Right lobe of liver (tissue), 6 donors: ENCODE results near the gene CACYBP. TPM values are rescaled to one million over a fixed set of nuclear protein-coding genes. Genes with fewer than 3 reads are reported as not detected.
A peak's percentile ranks its signal among the peaks of the same experiment; 100 is the strongest.

Experiments used
- ATAC-seq, 4 donors: fragments of 200-7000 bp; cut with Tn5 transposase; one replicate each; pipeline ENCODE4 v1.9.1; 2020; ENCODE audit warnings: mild to moderate bottlenecking in 4 of 4, moderate library complexity in 4 of 4
- DNase-seq, 3 donors: peaks; one replicate each; pipeline ENCODE4 v3.0.0-alpha.2; 2020
- H3K27ac ChIP-seq, 3 donors: fragments of 200-600 bp; one replicate each; pipeline ENCODE4 v1.8.0; 2022
- H3K27me3 ChIP-seq, 2 donors: fragments of 200-600 bp; one replicate each; pipeline ENCODE4 v1.8.0; 2022
- H3K36me3 ChIP-seq, 4 donors: fragments of 200-600 bp; sonication (generic) in 1 of 4; one replicate each; pipeline versions ENCODE4 v1.5.1 to v1.8.0; 2017 to 2022; ENCODE audit warnings: control low read depth in 1 of 4
- H3K4me1 ChIP-seq, 4 donors: fragments of 200-600 bp; sonication (generic) in 1 of 4; one replicate each; pipeline versions ENCODE4 v1.5.1 to v1.8.0; 2017 to 2022; ENCODE audit warnings: control low read depth in 1 of 4
- H3K4me3 ChIP-seq, 3 donors: fragments of 200-600 bp; one replicate each; pipeline ENCODE4 v1.8.0; 2022
- H3K9me3 ChIP-seq, 4 donors: fragments of 200-600 bp; sonication (generic) in 1 of 4; one replicate each; pipeline versions ENCODE4 v1.5.1 to v1.8.0; 2017 to 2022; ENCODE audit warnings: control low read depth in 1 of 4
- CTCF ChIP-seq, 4 donors: fragments of 200-600 bp in 3 of 4; fragments of 450-650 bp in 1 of 4; IDR thresholded peaks; one replicate each; pipeline versions ENCODE4 v1.5.1 to v1.8.0; 2016 to 2022; ENCODE audit warnings: antibody characterized with exemption in 4 of 4, mild to moderate bottlenecking in 2 of 4
- POLR2A ChIP-seq: fragments of 450-650 bp; IDR thresholded peaks from one replicate; pipeline ENCODE4 v1.6.1; 2017; ENCODE audit warnings: antibody characterized with exemption, mild to moderate bottlenecking
- WGBS: methylation state at CpG from one replicate; pipeline ENCODE4 v1.1.6; 2018; ENCODE audit warnings: low coverage, low lambda C conversion rate; ENCODE audit not compliant: insufficient coverage; ENCODE audit errors: missing lambda C conversion rate; 5-methylcytosine and 5-hydroxymethylcytosine counted together
- intact Hi-C, 2 donors: fragments of 100-400 bp; cut with DNase I; formaldehyde crosslinking; loops; one replicate each; pipeline versions ENCODE4 v1.11.2 to v1.14.1; 2022
- total RNA-seq, 6 experiments: library from RNA; depleted of rRNA in 2 of 6; stranded (reverse); fragments of >200 nt in 2 of 6; fragmentation: NEBNext Ultra II Directional in 3 of 6; extraction: Animal tissue kit (Norgen Biotek cat#: 25700) in 3 of 6; gene quantifications; one replicate each; pipeline versions ENCODE4 v1.1.0 to v1.2.4, GENCODE V29; 2016 to 2023
- donor health status: DM: no; HTN: yes; CAD: no.
- donor health status: DM: no; HTN: no; CAD: no.
- donor health status: DM: no; HTN: no; CAD: no.
- donor health status: DM: no; HTN: yes; CAD: no.
- donor health status: DM: no; HTN: yes; CAD: no.

The CACYBP gene
- total RNA-seq, 6 experiments from 2014 or later = 20.3 to 60.0 (median 31.2) TPM

DNA sequence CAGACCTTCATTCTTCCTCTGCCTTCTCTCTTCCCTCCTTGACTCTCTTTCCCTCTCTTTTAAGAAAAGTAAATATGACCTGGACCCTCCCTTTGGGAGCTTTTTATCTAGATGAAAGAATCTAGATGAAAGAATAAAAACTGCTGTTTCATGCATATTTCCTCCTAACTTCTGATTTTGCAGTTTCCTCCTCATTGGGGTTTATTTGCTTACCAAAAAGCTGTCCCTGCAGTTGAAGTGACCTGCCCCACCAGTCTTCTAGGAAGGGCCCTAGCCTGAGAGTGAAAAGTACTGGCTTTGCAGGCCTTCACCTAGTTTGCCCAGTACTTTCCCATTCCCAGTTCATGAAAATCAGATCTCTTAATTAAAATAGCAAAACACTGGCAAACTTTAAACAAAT is 28.3 kb upstream of the CACYBP start:
- DNase-seq (no peak), ATAC-seq (no peak)
- no peaks in the 10 kb centered on the region for H3K9me3 ChIP-seq
- no peaks in the 10 kb centered on the region for H3K27me3 ChIP-seq
- TF ChIP-seq CTCF (IDR thresholded peaks at IDR 0.05) (no peak), POLR2A (no peak)
- no peak overlapping the region for H3K4me3 ChIP-seq
- intact Hi-C loops = no loop called here
- peaks cover 0 to 15% (median 0%) of the 10 kb centered on the region in 4 donors for H3K4me1 ChIP-seq
- no peaks in the 10 kb centered on the region for H3K36me3 ChIP-seq
- H3K27ac ChIP-seq = no peak overlapping the region

GRCh38 chr1:174971902-174972301 is 27.8 kb upstream of the CACYBP start:
- ATAC-seq = peak in 1 of 4 donors; percentile 14
- intact Hi-C loops = no loop called here
- DNase-seq = no peak
- WGBS = 47% methylated on average over 2 of the region's 2 CpGs
- peaks cover 0 to 13% (median 0%) of the 10 kb centered on the region in 4 donors for H3K4me1 ChIP-seq
- TF ChIP-seq POLR2A = no peak
- TF ChIP-seq CTCF (IDR thresholded peaks at IDR 0.05) = no peak
- no peaks in the 10 kb centered on the region for H3K36me3 ChIP-seq
- no peaks in the 10 kb centered on the region for H3K27me3 ChIP-seq
- no peak overlapping the region for H3K27ac ChIP-seq
- no peak overlapping the region for H3K4me3 ChIP-seq
- no peaks in the 10 kb centered on the region for H3K9me3 ChIP-seq

DNA sequence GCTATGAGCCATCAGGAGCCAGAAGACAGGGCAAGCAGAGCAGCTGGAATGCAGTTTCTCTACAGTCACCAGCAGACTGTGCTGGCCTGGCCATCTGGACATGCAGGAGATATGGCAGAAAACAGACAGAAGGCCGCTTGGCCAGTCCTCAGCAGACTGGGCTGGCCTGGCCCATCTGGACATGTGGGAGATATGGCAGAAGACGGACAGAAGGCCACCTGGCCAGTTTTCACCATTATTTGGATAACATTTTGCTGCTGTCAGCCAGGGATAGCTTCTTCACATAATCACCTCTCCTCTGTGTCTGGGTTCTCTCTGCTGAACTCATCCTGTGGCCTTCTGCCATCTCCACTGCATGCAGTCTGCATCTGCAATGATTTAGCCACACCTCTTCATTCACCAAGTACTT is 25.0 kb upstream of the CACYBP start:
- H3K4me1 ChIP-seq = no peaks in the 10 kb centered on the region
- no peak overlapping the region for H3K27ac ChIP-seq
- TF ChIP-seq CTCF (IDR thresholded peaks at IDR 0.05) (no peak), POLR2A (no peak)
- H3K27me3 ChIP-seq = no peaks in the 10 kb centered on the region
- 100% methylated on average over 1 of the region's 2 CpGs for WGBS
- ATAC-seq = no peak
- H3K4me3 ChIP-seq = no peak overlapping the region
- no peak for DNase-seq
- peaks cover 0 to 7% (median 0%) of the 10 kb centered on the region in 4 donors for H3K36me3 ChIP-seq
- H3K9me3 ChIP-seq = no peaks in the 10 kb centered on the region
- intact Hi-C loops = no loop called here

- Histone ChIP-seq H3K27ac (no peak overlapping the region), H3K36me3 (peaks cover 0 to 8% (median 0%) of the 10 kb centered on the region in 4 donors), H3K4me3 (no peak overlapping the region), H3K9me3 (no peaks in the 10 kb centered on the region), H3K27me3 (no peaks in the 10 kb centered on the region), H3K4me1 (no peaks in the 10 kb centered on the region)
- no peak for DNase-seq
- 100% methylated on average over 1 of the region's 1 CpG for WGBS
- TF ChIP-seq POLR2A (no peak), CTCF (IDR thresholded peaks at IDR 0.05) (no peak)
- ATAC-seq = no peak
- intact Hi-C loops = no loop called here
Observed at GRCh38 chr1:174975764-174976163, 24.0 kb upstream of the CACYBP start.
